ENCODE data around the gene NPTN. TPM values are rescaled to one million over a fixed set of nuclear protein-coding genes. Genes with fewer than 3 reads are reported as not detected.

The NPTN gene
- total RNA-seq, 2 experiments from 2014 or later = 43.5 to 73.4 TPM

DNA sequence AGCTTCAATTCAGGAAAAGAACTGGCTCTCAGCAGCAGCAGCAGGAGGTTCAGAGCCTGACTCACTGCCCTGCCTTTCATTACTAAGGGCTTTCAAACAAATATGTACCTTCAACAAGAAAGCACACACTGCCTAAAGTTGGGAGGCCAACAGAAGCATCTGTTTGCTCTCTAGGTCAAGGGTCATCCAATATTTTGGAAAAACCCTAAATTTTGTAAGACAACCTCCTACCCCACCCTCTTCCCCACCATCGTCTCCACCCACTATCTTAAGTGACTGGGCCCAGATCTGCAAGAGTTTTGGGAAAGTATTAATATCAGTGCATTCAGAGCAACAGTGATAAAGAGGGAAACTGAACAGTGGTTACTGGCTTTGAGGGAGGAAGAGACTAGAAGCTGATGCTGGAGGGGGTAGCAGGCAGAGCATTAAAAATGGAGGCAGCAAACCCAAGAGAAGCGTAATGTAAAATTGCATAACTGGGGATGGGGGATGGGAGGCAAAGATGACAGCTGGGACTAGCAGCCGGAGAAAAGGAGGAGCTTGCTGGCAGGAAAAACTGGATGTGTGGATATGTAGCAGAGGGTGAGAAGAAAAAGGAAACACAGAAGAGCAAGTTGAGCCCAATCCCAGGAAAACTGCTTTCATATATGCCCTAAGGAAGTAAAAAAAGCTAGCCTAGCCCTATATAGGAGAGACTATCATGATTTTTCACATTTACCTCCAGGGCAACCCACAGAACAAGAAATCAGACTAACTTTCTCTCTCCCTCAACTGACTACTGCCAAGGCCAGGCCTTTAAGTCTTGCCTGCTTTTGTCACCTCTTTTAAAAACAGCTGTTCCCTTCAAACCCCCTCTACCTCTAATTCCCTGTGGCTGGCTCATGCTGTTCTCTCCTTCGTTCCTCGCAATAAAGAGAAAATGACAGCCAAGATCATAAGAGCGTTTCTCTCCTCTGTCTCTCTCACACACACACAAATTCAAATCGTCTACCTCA is 31.4 kb downstream of the NPTN start:
- H3K4me1 Mint-ChIP-seq = peaks cover 22% of the 10 kb centered on the region
- POLR2A ChIA-PET = interaction anchor here (0.6 kb wide), 1 partner anchor 8 kb away, joined by 4 read pairs; no protein-coding TSS in a partner anchor
- CTCF ChIA-PET = interaction anchor here (0.7 to 2.0 kb wide), 2 partner anchors 9 to 35 kb away, joined by 3 to 8 read pairs; no protein-coding TSS in a partner anchor
- H3K36me3 Mint-ChIP-seq (ENCODE audit: low read depth) = peaks cover 3% of the 10 kb centered on the region
- ATAC-seq (no peak), DNase-seq (no peak)
- H3K27ac Mint-ChIP-seq = no peak overlapping the region
- no peaks in the 10 kb centered on the region for H3K9me3 Mint-ChIP-seq (ENCODE audit: low read depth)
- no peaks in the 10 kb centered on the region for H3K27me3 Mint-ChIP-seq
- H3K4me3 Mint-ChIP-seq = no peak overlapping the region
- intact Hi-C loops (cut with DNase I, micrococcal nuclease) = no loop called here

DNA sequence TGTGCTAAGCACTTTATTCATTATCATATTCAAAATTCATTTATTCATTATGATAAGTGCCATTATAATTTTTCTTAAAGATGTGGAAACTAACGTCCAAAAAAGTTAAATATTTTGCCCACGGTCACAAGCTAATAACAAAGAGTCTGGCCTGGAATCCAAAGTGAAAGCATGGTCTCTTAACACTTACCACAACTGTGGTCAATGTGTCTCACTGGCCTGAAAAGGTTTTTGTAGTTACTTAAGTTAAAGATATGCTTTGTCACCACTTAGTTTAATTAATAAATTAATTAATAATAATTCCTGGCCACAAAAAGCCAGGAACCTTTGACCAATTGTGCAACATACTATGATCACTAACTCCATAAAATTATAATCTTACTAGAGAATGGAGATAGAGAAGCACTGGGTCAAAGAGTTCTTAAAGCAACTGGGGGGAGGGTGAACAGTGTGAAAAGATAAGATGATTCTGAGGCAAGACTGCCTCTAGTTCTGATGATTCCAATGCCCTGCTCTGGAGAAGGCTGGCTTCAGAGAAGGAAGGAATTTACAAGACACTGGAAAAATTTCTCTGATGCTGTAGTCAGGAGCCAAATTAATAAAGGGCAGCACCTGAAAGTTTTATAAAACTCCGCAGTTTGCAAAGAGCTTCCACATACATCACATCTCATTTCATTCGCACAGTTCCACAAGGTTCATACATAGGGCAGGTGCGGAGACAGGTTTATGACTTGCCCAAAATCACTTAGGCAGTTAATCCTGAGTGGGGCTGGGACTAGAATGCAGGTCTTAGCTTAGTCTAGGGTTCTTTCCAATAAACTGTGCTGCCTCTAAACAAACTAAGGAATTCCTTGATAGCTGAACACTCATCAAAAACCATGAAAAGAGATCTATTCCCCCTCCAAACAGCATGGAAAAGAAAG is 32.5 kb downstream of the NPTN start:
- Mint-ChIP-seq H3K36me3 (ENCODE audit: low read depth) (peaks cover 5% of the 10 kb centered on the region), H3K9me3 (ENCODE audit: low read depth) (no peaks in the 10 kb centered on the region), H3K27ac (no peak overlapping the region), H3K27me3 (no peaks in the 10 kb centered on the region), H3K4me1 (peaks cover 26% of the 10 kb centered on the region), H3K4me3 (no peak overlapping the region)
- no peak for DNase-seq
- POLR2A ChIA-PET = interaction anchor here (0.6 kb wide), 2 partner anchors 9 to 31 kb away, joined by 3 to 4 read pairs; no protein-coding TSS in a partner anchor
- CTCF ChIA-PET = interaction anchor here (0.6 to 2.0 kb wide), 3 partner anchors 14 to 292 kb away, joined by 3 to 8 read pairs (median 3); no protein-coding TSS in a partner anchor
- intact Hi-C loops (cut with DNase I, micrococcal nuclease) = no loop called here
- no peak for ATAC-seq

DNA sequence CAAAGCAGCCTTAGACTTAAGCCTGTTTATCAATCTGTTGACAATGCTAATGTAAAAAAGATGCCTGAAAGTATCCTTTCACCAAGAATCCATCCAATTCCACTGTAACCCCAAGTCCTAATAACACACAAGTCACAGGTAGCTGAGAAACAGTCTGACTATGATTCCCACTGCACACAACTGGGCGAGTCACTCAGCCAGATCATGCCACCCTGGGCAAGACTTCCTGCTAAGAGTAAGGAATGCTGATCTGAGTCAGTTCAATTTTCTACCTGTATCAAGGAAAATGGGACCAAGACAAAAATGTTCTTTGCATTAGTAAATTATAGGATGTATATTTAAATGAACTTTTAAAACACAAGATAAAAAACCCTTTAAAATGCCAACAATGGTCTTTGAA is 33.3 kb downstream of the NPTN start:
- H3K9me3 Mint-ChIP-seq (ENCODE audit: low read depth) = no peaks in the 10 kb centered on the region
- peaks cover 5% of the 10 kb centered on the region for H3K36me3 Mint-ChIP-seq (ENCODE audit: low read depth)
- intact Hi-C loops (cut with DNase I, micrococcal nuclease) = no loop called here
- CTCF ChIA-PET = no interaction called here
- DNase-seq (no peak), ATAC-seq (no peak)
- POLR2A ChIA-PET = no interaction called here
- no peaks in the 10 kb centered on the region for H3K27me3 Mint-ChIP-seq
- H3K27ac Mint-ChIP-seq = no peak overlapping the region
- H3K4me1 Mint-ChIP-seq = peaks cover 30% of the 10 kb centered on the region
- H3K4me3 Mint-ChIP-seq = no peak overlapping the region

DNA sequence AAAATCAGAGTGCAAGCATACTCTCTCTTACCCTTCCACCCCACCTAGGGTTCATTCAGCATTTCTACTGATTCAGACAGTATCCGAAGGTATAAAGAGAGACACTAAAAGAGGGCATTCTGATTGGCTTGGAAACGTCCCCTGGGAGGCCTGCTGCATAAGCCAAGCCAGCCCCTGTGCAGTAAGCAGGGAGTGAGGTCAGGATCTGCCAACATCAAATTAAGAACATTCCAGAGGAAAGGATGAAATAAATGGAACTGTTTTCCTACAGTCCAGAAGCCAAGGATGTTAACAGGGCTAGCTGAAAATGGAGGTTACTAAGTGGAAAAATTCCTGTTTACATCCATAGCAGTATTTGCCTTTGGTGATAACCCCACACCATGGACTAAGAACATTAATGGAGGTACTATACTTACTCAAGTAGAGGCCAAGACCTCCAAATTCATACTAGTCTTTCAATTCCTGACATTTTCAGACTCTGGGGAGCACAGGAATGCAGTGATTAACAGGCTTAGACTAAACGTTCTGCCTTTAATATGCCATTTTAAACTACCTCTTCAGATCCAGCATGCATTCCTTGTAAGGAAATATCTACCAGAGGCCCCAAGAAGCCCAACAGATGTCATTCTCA is 34.5 kb downstream of the NPTN start:
- POLR2A ChIA-PET = no interaction called here
- CTCF ChIA-PET = interaction anchor here (0.6 to 3.5 kb wide), 3 partner anchors 9 to 38 kb away, joined by 3 to 10 read pairs (median 3); no protein-coding TSS in a partner anchor
- DNase-seq (no peak), ATAC-seq (no peak)
- intact Hi-C loops (cut with DNase I, micrococcal nuclease) = no loop called here
- peaks cover 32% of the 10 kb centered on the region for H3K4me1 Mint-ChIP-seq
- H3K27ac Mint-ChIP-seq = no peak overlapping the region
- no peak overlapping the region for H3K4me3 Mint-ChIP-seq
- no peaks in the 10 kb centered on the region for H3K9me3 Mint-ChIP-seq (ENCODE audit: low read depth)
- H3K36me3 Mint-ChIP-seq (ENCODE audit: low read depth) = peaks cover 5% of the 10 kb centered on the region
- no peaks in the 10 kb centered on the region for H3K27me3 Mint-ChIP-seq

DNA sequence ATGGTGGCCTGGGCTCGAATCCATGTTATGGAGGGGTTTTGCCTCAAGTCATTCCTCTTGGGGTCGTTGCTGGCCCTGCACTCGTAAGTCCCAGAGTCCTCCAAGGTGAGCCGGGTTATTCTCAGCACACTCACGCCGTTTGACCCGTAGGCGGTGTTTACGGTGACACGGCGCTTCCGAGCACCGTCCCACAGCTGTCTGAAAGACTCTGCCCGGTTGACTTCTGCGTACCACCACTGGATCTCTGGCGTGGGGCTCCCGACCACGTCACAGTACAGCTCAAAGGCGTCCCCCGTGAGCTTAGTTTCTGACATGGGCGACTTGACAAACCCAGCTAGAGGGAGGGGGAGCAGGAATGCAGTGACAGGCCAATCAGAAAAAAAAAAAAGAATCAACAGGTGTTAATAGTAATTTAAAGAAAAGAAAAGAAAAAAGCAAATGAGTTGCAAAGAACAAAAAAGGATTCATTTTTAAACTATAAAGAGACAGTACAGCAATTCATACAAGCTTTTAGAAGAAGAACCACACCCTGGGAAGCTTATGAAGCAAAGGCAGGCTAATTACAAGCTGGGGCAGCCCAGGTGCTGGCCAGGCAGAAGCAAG is 36.1 kb downstream of the NPTN start:
- CTCF ChIA-PET = interaction anchor here (1.2 to 3.5 kb wide), 3 partner anchors 10 to 80 kb away, joined by 3 to 10 read pairs (median 4); no protein-coding TSS in a partner anchor

DNA sequence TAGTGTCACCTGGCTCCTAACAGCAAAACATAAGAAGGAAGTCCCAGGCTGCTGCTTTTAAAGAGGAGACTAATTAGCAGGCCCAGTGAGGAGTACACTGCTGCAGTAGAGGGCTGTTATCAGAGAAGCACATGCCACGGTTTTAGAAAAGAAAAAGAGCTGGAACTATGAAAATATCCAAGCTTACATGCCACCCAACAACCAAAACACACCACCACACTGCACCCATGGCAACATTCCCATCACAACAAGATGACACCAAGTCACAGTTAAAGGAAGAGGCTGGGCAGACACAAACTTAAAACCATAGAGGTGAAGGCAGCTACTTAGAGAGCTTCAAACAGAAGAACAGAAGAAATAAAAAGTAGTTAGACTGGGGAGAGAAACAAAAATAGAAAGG is 37.0 kb downstream of the NPTN start:
- intact Hi-C loops (cut with DNase I, micrococcal nuclease) = no loop called here
- ATAC-seq (no peak), DNase-seq (no peak)
- H3K4me3 Mint-ChIP-seq = no peak overlapping the region
- H3K9me3 Mint-ChIP-seq (ENCODE audit: low read depth) = no peaks in the 10 kb centered on the region
- no peaks in the 10 kb centered on the region for H3K27me3 Mint-ChIP-seq
- peaks cover 7% of the 10 kb centered on the region for H3K36me3 Mint-ChIP-seq (ENCODE audit: low read depth)
- H3K27ac Mint-ChIP-seq = no peak overlapping the region
- ChIA-PET CTCF (interaction anchor here (0.6 to 3.5 kb wide), 5 partner anchors 11 to 202 kb away, joined by 3 to 10 read pairs (median 3); no protein-coding TSS in a partner anchor), POLR2A (no interaction called here)
- H3K4me1 Mint-ChIP-seq = peaks cover 32% of the 10 kb centered on the region

More for the DNA sequence above, 36.1 kb downstream of the NPTN start:
- no peaks in the 10 kb centered on the region for H3K27me3 Mint-ChIP-seq
- intact Hi-C loops (cut with DNase I, micrococcal nuclease) = no loop called here
- no peak overlapping the region for H3K4me3 Mint-ChIP-seq
- H3K27ac Mint-ChIP-seq = no peak overlapping the region
- ATAC-seq (no peak), DNase-seq (no peak)
- no peaks in the 10 kb centered on the region for H3K9me3 Mint-ChIP-seq (ENCODE audit: low read depth)
- H3K4me1 Mint-ChIP-seq = peaks cover 32% of the 10 kb centered on the region
- POLR2A ChIA-PET = no interaction called here
- peaks cover 5% of the 10 kb centered on the region for H3K36me3 Mint-ChIP-seq (ENCODE audit: low read depth)

DNA sequence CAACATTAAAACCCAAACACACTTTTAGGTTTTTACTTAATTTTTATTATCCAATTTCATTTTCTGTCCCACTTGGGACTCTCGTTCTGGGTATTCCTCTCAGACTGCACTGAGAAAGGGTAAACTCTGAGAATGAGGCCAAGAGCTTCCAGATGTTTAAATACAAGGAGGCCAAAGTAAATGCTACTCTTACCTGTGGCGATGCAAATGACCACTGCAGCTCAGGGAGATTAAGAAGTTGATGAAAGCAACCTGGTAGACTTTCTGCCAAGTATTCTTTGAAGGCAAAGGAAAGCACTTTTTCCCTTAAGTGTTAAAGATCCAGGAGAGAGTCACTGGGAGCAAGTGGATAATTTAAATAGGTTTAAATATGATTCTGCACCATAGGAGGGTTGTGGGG is 39.1 kb downstream of the NPTN start:
- H3K36me3 Mint-ChIP-seq (ENCODE audit: low read depth) = peaks cover 10% of the 10 kb centered on the region
- no peak overlapping the region for H3K4me3 Mint-ChIP-seq
- no peaks in the 10 kb centered on the region for H3K27me3 Mint-ChIP-seq
- H3K4me1 Mint-ChIP-seq = peaks cover 28% of the 10 kb centered on the region
- intact Hi-C loops (cut with DNase I, micrococcal nuclease) = no loop called here
- ChIA-PET CTCF (interaction anchor here (1.4 kb wide), 1 partner anchor 112 kb away, joined by 3 read pairs; no protein-coding TSS in a partner anchor), POLR2A (no interaction called here)
- H3K27ac Mint-ChIP-seq = no peak overlapping the region
- no peak for ATAC-seq
- DNase-seq = no peak
- no peaks in the 10 kb centered on the region for H3K9me3 Mint-ChIP-seq (ENCODE audit: low read depth)

DNA sequence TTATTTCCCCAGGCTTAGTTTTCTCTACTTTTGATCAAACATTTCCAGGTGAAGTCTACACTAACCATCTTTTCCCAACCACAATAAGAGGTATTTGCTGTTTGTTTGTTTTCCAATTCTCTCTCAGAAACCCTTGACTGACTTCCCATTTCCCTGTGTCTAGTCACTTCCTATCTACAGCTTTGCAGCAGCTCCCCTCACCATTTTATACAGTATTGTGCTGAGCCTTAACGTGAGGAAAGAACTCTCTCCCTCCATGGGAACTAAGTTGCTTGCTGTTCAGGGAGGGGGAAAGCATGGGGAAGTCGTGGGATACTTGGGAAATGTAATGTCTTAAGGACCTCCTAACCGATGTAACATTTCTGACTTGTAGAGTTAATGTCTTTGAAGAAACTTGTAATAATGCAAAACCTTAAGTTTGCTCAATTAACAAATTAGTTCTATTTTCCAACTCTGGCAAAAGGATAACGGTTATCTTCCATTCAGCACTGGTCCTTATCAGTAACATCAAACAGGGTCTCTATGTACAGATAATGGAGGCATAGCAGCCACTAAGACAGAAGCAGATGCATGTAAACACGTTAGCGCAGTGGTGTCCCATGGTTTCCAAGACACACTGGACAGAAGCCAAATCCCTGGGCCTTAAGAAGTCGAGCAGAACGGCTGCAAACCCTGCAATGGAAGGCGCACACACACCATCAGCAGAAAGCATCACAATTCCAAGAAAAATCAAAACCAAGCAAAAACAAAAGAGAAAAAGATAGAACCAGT is 39.7 kb downstream of the NPTN start:
- H3K4me1 Mint-ChIP-seq = peaks cover 26% of the 10 kb centered on the region
- no peaks in the 10 kb centered on the region for H3K27me3 Mint-ChIP-seq
- peaks cover 13% of the 10 kb centered on the region for H3K36me3 Mint-ChIP-seq (ENCODE audit: low read depth)
- intact Hi-C loops (cut with DNase I, micrococcal nuclease) = no loop called here
- ChIA-PET CTCF (interaction anchor here (0.7 to 1.4 kb wide), 3 partner anchors 8 to 112 kb away, joined by 3 read pairs; no protein-coding TSS in a partner anchor), POLR2A (no interaction called here)
- no peak overlapping the region for H3K27ac Mint-ChIP-seq
- no peaks in the 10 kb centered on the region for H3K9me3 Mint-ChIP-seq (ENCODE audit: low read depth)
- no peak for ATAC-seq
- DNase-seq = no peak
- H3K4me3 Mint-ChIP-seq = no peak overlapping the region

DNA sequence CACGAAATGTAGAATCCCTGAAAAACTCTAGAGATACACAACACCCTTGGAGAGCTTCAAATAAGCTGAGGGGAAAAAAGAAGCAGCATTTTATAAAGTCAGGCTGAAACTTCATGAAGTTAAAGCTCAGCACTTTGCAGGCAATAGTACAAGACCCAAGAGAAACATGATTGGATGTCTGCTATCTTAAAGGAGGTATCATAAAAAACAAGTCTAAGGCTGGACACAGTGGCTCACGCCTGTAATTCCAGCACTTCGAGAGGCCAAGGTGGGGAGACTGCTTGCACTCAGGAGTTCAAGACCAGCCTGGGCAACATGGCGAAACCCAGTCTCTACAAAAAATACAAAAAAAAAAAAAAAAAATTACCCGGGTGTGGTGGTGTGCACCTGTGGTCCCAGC is 42.9 kb downstream of the NPTN start:
- ATAC-seq (no peak), DNase-seq (no peak)
- H3K27ac Mint-ChIP-seq = no peak overlapping the region
- H3K4me3 Mint-ChIP-seq = no peak overlapping the region
- H3K27me3 Mint-ChIP-seq = no peaks in the 10 kb centered on the region
- H3K9me3 Mint-ChIP-seq (ENCODE audit: low read depth) = no peaks in the 10 kb centered on the region
- H3K36me3 Mint-ChIP-seq (ENCODE audit: low read depth) = peaks cover 23% of the 10 kb centered on the region
- ChIA-PET CTCF (interaction anchor here (0.6 to 2.2 kb wide), 2 partner anchors 46 to 175 kb away, joined by 4 to 11 read pairs; no protein-coding TSS in a partner anchor), POLR2A (interaction anchor here (0.6 kb wide), 1 partner anchor 1663 kb away, joined by 3 read pairs; no protein-coding TSS in a partner anchor)
- peaks cover 11% of the 10 kb centered on the region for H3K4me1 Mint-ChIP-seq
- intact Hi-C loops (cut with DNase I, micrococcal nuclease) = no loop called here

DNA sequence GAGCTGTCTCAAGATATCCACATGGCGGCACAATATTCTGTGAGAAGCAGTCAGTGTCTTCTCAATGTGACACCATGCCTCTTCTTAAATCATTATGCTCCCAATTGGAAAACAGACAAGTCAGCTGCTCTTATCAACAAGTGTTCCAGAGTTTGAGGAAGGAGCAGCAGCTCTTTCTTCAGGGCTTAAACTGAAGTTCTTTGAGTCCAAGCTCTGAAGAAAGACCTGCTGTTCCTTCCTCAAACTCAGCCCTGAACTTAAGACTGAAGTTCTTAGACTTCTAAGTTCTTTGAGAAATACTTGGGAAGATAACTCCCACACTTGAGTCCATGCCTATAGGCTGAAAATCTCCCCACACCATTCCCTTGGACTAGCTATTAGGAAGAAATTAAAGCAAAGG is 43.4 kb downstream of the NPTN start:
- no peak overlapping the region for H3K4me3 Mint-ChIP-seq
- intact Hi-C loops (cut with DNase I, micrococcal nuclease) = no loop called here
- H3K27me3 Mint-ChIP-seq = no peaks in the 10 kb centered on the region
- POLR2A ChIA-PET = no interaction called here
- H3K9me3 Mint-ChIP-seq (ENCODE audit: low read depth) = no peaks in the 10 kb centered on the region
- no peak for DNase-seq
- H3K4me1 Mint-ChIP-seq = peaks cover 12% of the 10 kb centered on the region
- ATAC-seq = no peak
- CTCF ChIA-PET = interaction anchor here (0.5 to 2.2 kb wide), 3 partner anchors 14 to 130 kb away, joined by 3 to 11 read pairs (median 4); no protein-coding TSS in a partner anchor
- no peak overlapping the region for H3K27ac Mint-ChIP-seq
- peaks cover 27% of the 10 kb centered on the region for H3K36me3 Mint-ChIP-seq (ENCODE audit: low read depth)

All from activated CD4-positive, alpha-beta T cell treated with anti-CD3 and anti-CD28 coated beads for 36 hours (primary cell).